GM21367 (cell line): ENCODE results near the gene PRR23E.

Source experiments
- ATAC-seq: cut with Tn5 transposase; IDR thresholded peaks from one replicate; pipeline ENCODE4 v1.9.1; 2021; ENCODE audit not compliant: unreplicated experiment

PRR23E gene

GRCh38 chr3:127221446-127222035 lies 28.6 kb downstream of the PRR23E start:
- ATAC-seq: no peak

- ATAC-seq: no peak
Observed at GRCh38 chr3:127222163-127222562, 29.2 kb downstream of the PRR23E start.

- no peak for ATAC-seq
Observed at GRCh38 chr3:127222664-127223063, 29.7 kb downstream of the PRR23E start.

GRCh38 chr3:127224118-127224517 lies 31.2 kb downstream of the PRR23E start:
- ATAC-seq: no peak

DNA sequence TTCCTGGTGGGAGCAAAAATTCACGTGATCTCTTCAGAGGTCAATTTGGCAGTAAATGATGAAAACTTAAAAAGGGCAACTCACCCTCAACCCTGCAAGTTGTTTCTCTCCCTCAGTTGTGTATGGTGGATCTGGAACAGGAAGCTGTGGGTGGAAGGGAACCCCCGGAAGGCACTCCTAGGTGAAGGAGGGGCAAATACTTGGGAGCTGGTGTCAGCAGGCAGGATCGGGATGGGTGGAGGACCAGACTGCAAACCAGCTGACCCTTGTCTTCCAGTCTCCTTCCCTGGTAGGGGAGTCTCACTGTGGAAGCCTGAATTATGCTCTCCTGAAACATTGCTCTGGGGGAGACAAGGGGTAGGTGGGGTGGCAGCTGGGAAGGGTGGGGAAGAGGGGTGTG lies 33.5 kb downstream of the PRR23E start:
- ATAC-seq: no peak

- no peak for ATAC-seq
Observed at GRCh38 chr3:127226946-127227842, 34.3 kb downstream of the PRR23E start.

- ATAC-seq: no peak
Observed at GRCh38 chr3:127228866-127229265, 35.9 kb downstream of the PRR23E start.

DNA sequence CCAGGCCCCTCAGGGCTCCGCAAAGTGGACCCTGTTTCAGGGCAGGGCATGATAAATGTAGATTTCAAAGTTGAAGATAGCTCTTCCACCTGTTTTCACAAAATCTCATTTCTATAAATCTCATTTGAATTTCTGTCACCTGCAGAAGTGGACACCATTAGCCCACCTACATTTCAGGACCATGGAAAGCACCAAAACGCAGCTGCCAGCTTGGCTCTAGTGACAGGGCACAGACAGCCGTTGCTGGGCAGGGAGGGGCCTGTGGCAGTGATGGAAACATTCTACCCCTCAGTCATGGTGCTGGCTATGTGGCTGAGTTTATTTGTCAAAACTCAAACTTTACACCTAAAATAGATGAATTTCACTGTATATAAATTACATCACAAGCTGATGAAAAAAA lies 40.4 kb downstream of the PRR23E start:
- ATAC-seq: no peak

DNA sequence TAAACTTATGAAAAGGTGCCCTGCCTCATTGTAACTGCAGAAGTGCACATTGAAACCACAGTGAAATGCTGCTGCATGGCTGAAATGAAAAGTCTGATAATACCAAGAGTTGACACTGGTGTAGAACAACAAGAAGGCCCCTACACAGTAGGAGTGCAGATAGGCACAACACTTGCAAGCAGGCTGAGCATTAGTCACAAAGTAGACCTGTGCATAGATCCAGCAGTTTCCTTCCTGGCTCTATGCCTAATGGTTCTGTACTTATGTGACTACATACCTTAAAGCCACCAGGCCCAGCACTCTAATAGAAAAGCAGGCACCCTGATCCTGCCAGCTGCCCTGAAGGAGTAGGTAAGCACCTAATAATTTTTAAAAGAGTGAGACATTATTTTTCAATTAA lies 41.8 kb downstream of the PRR23E start:
- ATAC-seq: no peak

- ATAC-seq: no peak
Observed at GRCh38 chr3:127235706-127236105, 42.8 kb downstream of the PRR23E start.

GRCh38 chr3:127237835-127238234 lies 44.9 kb downstream of the PRR23E start:
- ATAC-seq: no peak

DNA sequence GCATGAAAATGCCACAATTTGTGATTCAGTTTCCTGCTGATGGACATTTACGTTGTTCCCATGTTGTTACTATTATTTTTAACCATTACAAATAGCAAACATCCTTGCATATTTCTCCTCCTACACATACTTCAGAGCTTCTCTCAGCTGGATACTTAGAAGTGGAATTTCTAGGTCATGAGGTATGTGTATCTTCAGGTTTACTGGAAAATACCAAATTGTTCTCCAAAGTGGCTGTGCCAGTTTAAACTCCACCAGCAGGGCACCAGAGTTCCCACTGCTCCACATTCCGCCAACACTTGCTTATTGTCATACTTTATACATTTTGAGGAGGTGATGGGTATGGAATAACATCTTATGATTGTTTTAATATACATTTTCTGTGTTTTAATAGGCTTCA lies 45.7 kb downstream of the PRR23E start:
- no peak for ATAC-seq

- no peak for ATAC-seq
Observed at GRCh38 chr3:127247292-127247691, 54.4 kb downstream of the PRR23E start.
